Measurements from ENCODE around the gene VIPR1.

- TF ChIP-seq, protein P1, sequence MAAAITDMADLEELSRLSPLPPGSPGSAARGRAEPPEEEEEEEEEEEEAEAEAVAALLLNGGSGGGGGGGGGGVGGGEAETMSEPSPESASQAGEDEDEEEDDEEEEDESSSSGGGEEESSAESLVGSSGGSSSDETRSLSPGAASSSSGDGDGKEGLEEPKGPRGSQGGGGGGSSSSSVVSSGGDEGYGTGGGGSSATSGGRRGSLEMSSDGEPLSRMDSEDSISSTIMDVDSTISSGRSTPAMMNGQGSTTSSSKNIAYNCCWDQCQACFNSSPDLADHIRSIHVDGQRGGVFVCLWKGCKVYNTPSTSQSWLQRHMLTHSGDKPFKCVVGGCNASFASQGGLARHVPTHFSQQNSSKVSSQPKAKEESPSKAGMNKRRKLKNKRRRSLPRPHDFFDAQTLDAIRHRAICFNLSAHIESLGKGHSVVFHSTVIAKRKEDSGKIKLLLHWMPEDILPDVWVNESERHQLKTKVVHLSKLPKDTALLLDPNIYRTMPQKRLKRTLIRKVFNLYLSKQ (tag by site-specific recombination; IDR thresholded peaks at IDR 0.05; ENCODE audit: borderline replicate concordance), result no peak
- TF ChIP-seq ZNF433 (tag by site-specific recombination; IDR thresholded peaks at IDR 0.05; ENCODE audit: low read depth), result no peak
- no peak for TF ChIP-seq CTCF (tag by site-specific recombination; IDR thresholded peaks at IDR 0.05)
- no peak for TF ChIP-seq ZNF138 (tag by site-specific recombination; IDR thresholded peaks at IDR 0.05; ENCODE audit: borderline replicate concordance)
- TF ChIP-seq SALL2 (tag by site-specific recombination; IDR thresholded peaks at IDR 0.05; ENCODE audit: borderline replicate concordance), result no peak
- TF ChIP-seq ZNF302 (tag by site-specific recombination; IDR thresholded peaks at IDR 0.05; ENCODE audit: low read depth), result no peak
- TF ChIP-seq HOXD13 (CRISPR knock-in tag; IDR thresholded peaks at IDR 0.05; ENCODE audit: borderline replicate concordance), result no peak
- no peak for TF ChIP-seq ZNF548 (tag by site-specific recombination; IDR thresholded peaks at IDR 0.05)
- TF ChIP-seq PRDM2 (tag by site-specific recombination; IDR thresholded peaks at IDR 0.05; ENCODE audit: borderline replicate concordance), result no peak
Measured at GRCh38 chr3:42489937-42490227, 12.6 kb upstream of the VIPR1 start.
